ENCODE data around the gene GRIN3B.

GRIN3B gene

GRCh38 chr19:1007399-1008251 is 7.4 kb downstream of the GRIN3B start:
- no peak for DNase-seq

- DNase-seq = no peak
Measured at GRCh38 chr19:1008268-1009040, 8.2 kb downstream of the GRIN3B start.

- DNase-seq = no peak
Measured at GRCh38 chr19:1009041-1009980, 9.1 kb downstream of the GRIN3B start.

GRCh38 chr19:1009981-1010538 is 9.8 kb downstream of the GRIN3B start:
- no peak for DNase-seq

GRCh38 chr19:1010586-1011510 is 10.6 kb downstream of the GRIN3B start:
- no peak for DNase-seq

- DNase-seq = no peak
Measured at GRCh38 chr19:1011831-1012333, 11.7 kb downstream of the GRIN3B start.

GRCh38 chr19:1012334-1012733 is 12.1 kb downstream of the GRIN3B start:
- DNase-seq = no peak

- no peak for DNase-seq
Measured at GRCh38 chr19:1013218-1013617, 13.0 kb downstream of the GRIN3B start.

GRCh38 chr19:1014161-1015060 is 14.2 kb downstream of the GRIN3B start:
- DNase-seq = no peak

- no peak for DNase-seq
Measured at GRCh38 chr19:1015061-1015781, 15.0 kb downstream of the GRIN3B start.

GRCh38 chr19:1015782-1016646 is 15.8 kb downstream of the GRIN3B start:
- no peak for DNase-seq

GRCh38 chr19:1016647-1017114 is 16.5 kb downstream of the GRIN3B start:
- peak in 2 of 4 experiments; percentile 16 to 31 for DNase-seq

- DNase-seq = peak in 3 of 4 experiments; percentile 23 to 53 (median 34)
Measured at GRCh38 chr19:1017115-1017905, 17.1 kb downstream of the GRIN3B start.

- DNase-seq = no peak
Measured at GRCh38 chr19:1017906-1018305, 17.7 kb downstream of the GRIN3B start.

GRCh38 chr19:1018393-1018792 is 18.2 kb downstream of the GRIN3B start:
- DNase-seq = no peak

- no peak for DNase-seq
Measured at GRCh38 chr19:1018932-1019615, 18.9 kb downstream of the GRIN3B start.

GRCh38 chr19:1019616-1019961 is 19.4 kb downstream of the GRIN3B start:
- DNase-seq = no peak
